DMS79 (cell line): ENCODE results near the gene SLCO2B1.

Experiments used
- DNase-seq: peaks from one replicate; lab custom pipeline; 2025; lab: John Stamatoyannopoulos, UW

The SLCO2B1 gene

GRCh38 chr11:75161506-75162095 lies 10.7 kb downstream of the SLCO2B1 start:
- no peak for DNase-seq

GRCh38 chr11:75162954-75163353 lies 12.0 kb downstream of the SLCO2B1 start:
- DNase-seq, result no peak

GRCh38 chr11:75163921-75164849 lies 13.3 kb downstream of the SLCO2B1 start:
- no peak for DNase-seq

GRCh38 chr11:75165721-75166120 lies 14.8 kb downstream of the SLCO2B1 start:
- DNase-seq, result no peak

GRCh38 chr11:75166791-75167190 lies 15.9 kb downstream of the SLCO2B1 start:
- DNase-seq, result no peak

GRCh38 chr11:75167617-75168016 lies 16.7 kb downstream of the SLCO2B1 start:
- no peak for DNase-seq

- DNase-seq, result no peak
These were observed 18.4 kb downstream of the SLCO2B1 start for GRCh38 chr11:75169101-75169885.

GRCh38 chr11:75170516-75171201 lies 19.8 kb downstream of the SLCO2B1 start:
- no peak for DNase-seq

- no peak for DNase-seq
These were observed 22.4 kb downstream of the SLCO2B1 start for GRCh38 chr11:75173336-75173735.

- DNase-seq, result no peak
These were observed 24.0 kb downstream of the SLCO2B1 start for GRCh38 chr11:75174781-75175370.

- DNase-seq, result no peak
These were observed 31.8 kb downstream of the SLCO2B1 start for GRCh38 chr11:75182664-75183063.

GRCh38 chr11:75184051-75184450 lies 33.1 kb downstream of the SLCO2B1 start:
- no peak for DNase-seq

GRCh38 chr11:75184757-75185425 lies 34.0 kb downstream of the SLCO2B1 start:
- no peak for DNase-seq

- DNase-seq, result no peak
These were observed 35.0 kb downstream of the SLCO2B1 start for GRCh38 chr11:75185866-75186265.

GRCh38 chr11:75186999-75187398 lies 36.1 kb downstream of the SLCO2B1 start:
- DNase-seq, result no peak

- no peak for DNase-seq
These were observed 37.8 kb downstream of the SLCO2B1 start for GRCh38 chr11:75188671-75189070.

- no peak for DNase-seq
These were observed 38.2 kb downstream of the SLCO2B1 start for GRCh38 chr11:75189108-75189507.

GRCh38 chr11:75189911-75190310 lies 39.0 kb downstream of the SLCO2B1 start:
- no peak for DNase-seq

- DNase-seq, result no peak
These were observed 39.9 kb downstream of the SLCO2B1 start for GRCh38 chr11:75190652-75191329.

- DNase-seq, result no peak
These were observed 40.4 kb downstream of the SLCO2B1 start for GRCh38 chr11:75191330-75191717.

GRCh38 chr11:75193271-75193670 lies 42.4 kb downstream of the SLCO2B1 start:
- no peak for DNase-seq
